Stomach (tissue), 4 donors: Measurements from ENCODE around the gene FASTK.

ENCODE experiments used
- CTCF ChIP-seq, 7 experiments: fragments of 450-650 bp in 4 of 7; fragments of 200-600 bp in 3 of 7; sonication (generic) in 3 of 7; IDR thresholded peaks; one replicate each; pipeline ENCODE4 v1.5.1; 2016 to 2019; ENCODE audit warnings: antibody characterized with exemption in 7 of 7, control low read depth in 2 of 7, mild to moderate bottlenecking in 1 of 7
- POLR2A ChIP-seq, 4 donors: fragments of 450-650 bp; IDR thresholded peaks; one replicate each; pipeline ENCODE4 v1.6.1; 2016; ENCODE audit warnings: antibody characterized with exemption in 4 of 4, control low read depth in 2 of 4, mild to moderate bottlenecking in 1 of 4, moderate library complexity in 1 of 4

- TF ChIP-seq CTCF (IDR thresholded peaks at IDR 0.05) (peak in 4 of 7 experiments; percentile 15 to 65 (median 44)), POLR2A (IDR thresholded peaks at IDR 0.05) (peak in 1 of 4 donors; percentile 43)
Observed at GRCh38 chr7:151028131-151028947, 52.3 kb downstream of the FASTK start, which contains the start of gene ABCB8.
